H1 (cell line): ENCODE measurements around the gene RBM14. TPM values are rescaled to one million over a fixed set of nuclear protein-coding genes. Genes with fewer than 3 reads are reported as not detected.
A peak's percentile ranks its signal among the peaks of the same experiment; 100 is the strongest.

Experiments used
- CTCF ChIA-PET: fragments of 300-600 bp; sonication (Branson Sonifier 250); formaldehyde crosslinking; loops from one replicate; lab custom pipeline; 2021; ENCODE audit not compliant: partially characterized antibody; lab: Charles Lee
- POLR2A ChIA-PET: fragments of 300-600 bp; sonication (Branson Sonifier 250); formaldehyde crosslinking; loops from one replicate; lab custom pipeline; 2021; ENCODE audit warnings: inconsistent platforms; ENCODE audit not compliant: partially characterized antibody; lab: Charles Lee
- DNase-seq, 2 experiments: peaks; one replicate each; pipeline versions ENCODE4 v3.0.0 to v3.0.0-alpha.2; 2010 to 2022; ENCODE audit warnings: low spot score in 2 of 2, low read depth in 1 of 2, mixed read lengths in 1 of 2
- FAIRE-seq: peaks from 2 replicates; lab custom pipeline; 2011; peaks lifted over from hg19 to GRCh38; lab: Jason Lieb, UNC
- H2AFZ ChIP-seq: 2 replicates; pipeline ENCODE4 v1.8.1; 2012; ENCODE audit warnings: low read length, inconsistent platforms
- H2AK5ac ChIP-seq: 2 replicates; pipeline ENCODE4 v1.6.1; 2013; ENCODE audit warnings: low read depth, low read length
- H2BK120ac ChIP-seq: replicated peaks from 2 replicates; pipeline ENCODE3; 2013; ENCODE audit warnings: low read depth, low read length, inconsistent platforms
- H2BK12ac ChIP-seq: 2 replicates; pipeline ENCODE4 v1.6.1; 2013; ENCODE audit warnings: low read depth, low read length
- H2BK15ac ChIP-seq: 2 replicates; pipeline ENCODE4 v1.6.1; 2013; ENCODE audit warnings: low read length
- H2BK20ac ChIP-seq: 2 replicates; pipeline ENCODE4 v1.6.1; 2013; ENCODE audit warnings: low read length
- H2BK5ac ChIP-seq: 2 replicates; pipeline ENCODE4 v1.6.1; 2013; ENCODE audit warnings: low read depth, low read length
- H3K14ac ChIP-seq: 2 replicates; pipeline ENCODE4 v1.6.1; 2013; ENCODE audit warnings: inconsistent platforms; ENCODE audit not compliant: insufficient read length
- H3K18ac ChIP-seq: 2 replicates; pipeline ENCODE4 v1.6.1; 2013; ENCODE audit warnings: low read length; ENCODE audit errors: extremely low read depth
- H3K23ac ChIP-seq: 2 replicates; pipeline ENCODE4 v1.6.1; 2013; ENCODE audit warnings: inconsistent platforms; ENCODE audit not compliant: insufficient read length
- H3K23me2 ChIP-seq: 2 replicates; pipeline ENCODE4 v1.6.1; 2013; ENCODE audit warnings: low read depth, low read length
- H3K27ac ChIP-seq: 2 replicates; pipeline ENCODE4 v1.6.1; 2011; ENCODE audit warnings: low read depth, low read length, inconsistent platforms
- H3K27me3 ChIP-seq, 4 experiments: replicated peaks in 1 of 4; 1 replicate in 1 of 4; 2 replicates in 3 of 4; pipeline versions ENCODE4 v1.6.1 to v1.8.1; 2011 to 2013; ENCODE audit warnings: low read length in 3 of 4, mild to moderate bottlenecking in 3 of 4, inconsistent platforms in 2 of 4, mixed read lengths in 2 of 4, moderate library complexity in 1 of 4; ENCODE audit not compliant: control insufficient read depth in 3 of 4, insufficient read depth in 3 of 4; ENCODE audit errors: extremely low read depth in 1 of 4
- H3K36me3 ChIP-seq, 4 experiments: 2 replicates each; pipeline versions ENCODE4 v1.6.1 to v1.8.1; 2011 to 2013; ENCODE audit warnings: mild to moderate bottlenecking in 4 of 4, low read length in 3 of 4, moderate library complexity in 2 of 4, control low read depth in 1 of 4, inconsistent platforms in 1 of 4; ENCODE audit not compliant: insufficient read depth in 4 of 4, control insufficient read depth in 2 of 4
- H3K4ac ChIP-seq: replicated peaks from 2 replicates; pipeline ENCODE3; 2013; ENCODE audit warnings: low read length, low read depth, mixed read lengths, inconsistent platforms; ENCODE audit not compliant: insufficient read length
- H3K4me1 ChIP-seq, 4 experiments: replicated peaks in 1 of 4; 1 replicate in 1 of 4; 2 replicates in 3 of 4; pipeline versions ENCODE4 v1.6.1 to v1.8.1; 2011 to 2013; ENCODE audit warnings: low read length in 3 of 4, inconsistent platforms in 2 of 4, mixed read lengths in 1 of 4; ENCODE audit not compliant: insufficient read depth in 4 of 4, control insufficient read depth in 3 of 4
- H3K4me2 ChIP-seq, 2 experiments: 2 replicates each; pipeline versions ENCODE4 v1.6.1 to v1.8.1; 2011 to 2013; ENCODE audit warnings: low read depth in 2 of 2, low read length in 2 of 2, control low read depth in 1 of 2, inconsistent platforms in 1 of 2, mild to moderate bottlenecking in 1 of 2; ENCODE audit not compliant: insufficient read depth in 1 of 2
- H3K4me3 ChIP-seq, 4 experiments: fragments of 200-600, 300-600 bp in 1 of 4; sonication (generic), shearing (Covaris generic), sonication (Bioruptor Twin) in 1 of 4; 2 replicates each; pipeline versions ENCODE4 v1.5.1 to v1.8.1; 2011 to 2016; ENCODE audit warnings: low read length in 4 of 4, low read depth in 3 of 4, control low read depth in 2 of 4, inconsistent platforms in 2 of 4, mild to moderate bottlenecking in 2 of 4, mixed read lengths in 1 of 4, moderate library complexity in 1 of 4; ENCODE audit not compliant: insufficient read depth in 2 of 4; ENCODE audit errors: extremely low read depth in 1 of 4
- H3K56ac ChIP-seq: replicated peaks from 2 replicates; pipeline ENCODE3; 2013; ENCODE audit warnings: low read depth, mild to moderate bottlenecking, mixed read lengths, low read length, inconsistent platforms; ENCODE audit not compliant: insufficient read length
- H3K79me1 ChIP-seq: 2 replicates; pipeline ENCODE4 v1.6.1; 2013; ENCODE audit warnings: low read depth, low read length, control low read depth
- H3K79me2 ChIP-seq, 2 experiments: 2 replicates each; pipeline versions ENCODE4 v1.6.1 to v1.8.1; 2012 to 2013; ENCODE audit warnings: low read length in 2 of 2, mild to moderate bottlenecking in 2 of 2, inconsistent platforms in 1 of 2; ENCODE audit not compliant: insufficient read depth in 2 of 2, control insufficient read depth in 1 of 2
- H3K9ac ChIP-seq, 4 experiments: replicated peaks in 1 of 4; 1 replicate in 1 of 4; 2 replicates in 3 of 4; pipeline versions ENCODE4 v1.6.1 to v1.8.1; 2011 to 2013; ENCODE audit warnings: low read depth in 3 of 4, low read length in 3 of 4, control low read depth in 2 of 4, mild to moderate bottlenecking in 2 of 4, moderate library complexity in 2 of 4, inconsistent platforms in 1 of 4; ENCODE audit errors: extremely low read depth in 1 of 4
- H3K9me3 ChIP-seq, 2 experiments: 2 replicates each; pipeline versions ENCODE4 v1.6.1 to v1.8.1; 2012 to 2013; ENCODE audit warnings: mild to moderate bottlenecking in 2 of 2, moderate library complexity in 2 of 2, control low read depth in 1 of 2, inconsistent platforms in 1 of 2, low read depth in 1 of 2, low read length in 1 of 2, mixed read lengths in 1 of 2; ENCODE audit not compliant: insufficient read depth in 2 of 2
- H4K20me1 ChIP-seq, 2 experiments: replicated peaks in 1 of 2; 2 replicates each; pipeline versions ENCODE3 to v1.8.1; 2011 to 2013; ENCODE audit warnings: inconsistent platforms in 2 of 2, low read length in 2 of 2, mild to moderate bottlenecking in 1 of 2; ENCODE audit not compliant: insufficient read depth in 2 of 2, control insufficient read depth in 1 of 2
- H4K5ac ChIP-seq: 2 replicates; pipeline ENCODE4 v1.6.1; 2013; ENCODE audit warnings: low read length, low read depth, mixed read lengths, inconsistent platforms; ENCODE audit not compliant: insufficient read length
- H4K8ac ChIP-seq: 2 replicates; pipeline ENCODE4 v1.8.0; 2013; ENCODE audit warnings: mild to moderate bottlenecking, moderate library complexity, low read length, inconsistent platforms; ENCODE audit not compliant: insufficient read depth; ENCODE audit errors: extremely low read depth
- H4K91ac ChIP-seq: replicated peaks from 2 replicates; pipeline ENCODE3; 2013; ENCODE audit warnings: low read length, mixed read lengths, inconsistent platforms; ENCODE audit not compliant: insufficient read length
- CBX5 ChIP-seq: fragments of 300-800, 300-1000 bp; sonication (generic); IDR thresholded peaks from 2 replicates; pipeline ENCODE4 v1.7.1; 2016; ENCODE audit warnings: antibody characterized with exemption, low read length, low read depth
- FOSL1 ChIP-seq: IDR thresholded peaks from 2 replicates; pipeline ENCODE4 v1.6.1; 2011; ENCODE audit warnings: mild to moderate bottlenecking, low read depth, low read length, moderate library complexity; ENCODE audit not compliant: insufficient read depth
- SIN3A ChIP-seq, 2 experiments: IDR thresholded peaks in 1 of 2; conservative IDR thresholded peaks in 1 of 2; 2 replicates each; pipeline ENCODE4 v1.6.1; 2011 to 2012; ENCODE audit warnings: low read length in 2 of 2, improper control_type of control experiment in 1 of 2, low read depth in 1 of 2, mild to moderate bottlenecking in 1 of 2
- SP1 ChIP-seq: IDR thresholded peaks from 2 replicates; pipeline ENCODE4 v1.6.1; 2011; ENCODE audit warnings: low read depth, low read length
- TAF1 ChIP-seq: IDR thresholded peaks from 2 replicates; pipeline ENCODE4 v1.6.1; 2011; ENCODE audit warnings: mild to moderate bottlenecking, low read depth, low read length
- TAF7 ChIP-seq: optimal IDR thresholded peaks from 2 replicates; pipeline ENCODE3; 2011; ENCODE audit warnings: low read depth, mild to moderate bottlenecking, inconsistent platforms, low read length, moderate library complexity, borderline replicate concordance
- TBP ChIP-seq: IDR thresholded peaks from 2 replicates; pipeline ENCODE4 v1.6.1; 2011; ENCODE audit warnings: low read depth, low read length, improper control_type of control experiment
- TCF12 ChIP-seq: IDR thresholded peaks from 2 replicates; pipeline ENCODE4 v1.6.1; 2011; ENCODE audit warnings: low read depth, mild to moderate bottlenecking, low read length
- WGBS, 2 experiments: shearing (Covaris generic) in 1 of 2; methylation state at CpG; one replicate each; pipeline versions ENCODE4 v1.1.6 to v1.1.7; 2013 to 2015; ENCODE audit warnings: low lambda C conversion rate in 2 of 2, mixed read lengths in 2 of 2, inconsistent platforms in 1 of 2, low coverage in 1 of 2, missing lambda C conversion rate in 1 of 2; ENCODE audit not compliant: insufficient replicate concordance in 2 of 2, insufficient coverage in 1 of 2, insufficient read length in 1 of 2; ENCODE audit errors: extremely low coverage in 1 of 2, missing lambda C conversion rate in 1 of 2; 5-methylcytosine and 5-hydroxymethylcytosine counted together
- polyA plus RNA-seq, 7 experiments: library from polyadenylated mRNA; depleted of rRNA in 3 of 7; stranded (reverse) in 5 of 7; unstranded in 2 of 7; fragments of >200 nt in 5 of 7; fragments of 200-250 nt in 2 of 7; gene quantifications; 1 replicate in 5 of 7; 2 replicates in 1 of 7; 4 replicates in 1 of 7; pipeline versions ENCODE4 v1.2.1 to v1.2.3, GENCODE V29; 2011 to 2013; ENCODE audit warnings: missing spikeins in 2 of 7, mixed read lengths in 2 of 7
- total RNA-seq: library from RNA; stranded (reverse); fragmentation: NEBNext Ultra II Directional; extraction: Animal tissue kit (Norgen Biotek cat#: 25700); gene quantifications from 2 replicates; pipeline ENCODE4 v1.2.1, GENCODE V29; 2021

The RBM14 gene
- total and polyA plus RNA-seq, 2 of the 8 experiments (the other 6 are each of a cell fraction or from before 2014, with no cell fraction given) = 67.2 to 142 TPM

DNA sequence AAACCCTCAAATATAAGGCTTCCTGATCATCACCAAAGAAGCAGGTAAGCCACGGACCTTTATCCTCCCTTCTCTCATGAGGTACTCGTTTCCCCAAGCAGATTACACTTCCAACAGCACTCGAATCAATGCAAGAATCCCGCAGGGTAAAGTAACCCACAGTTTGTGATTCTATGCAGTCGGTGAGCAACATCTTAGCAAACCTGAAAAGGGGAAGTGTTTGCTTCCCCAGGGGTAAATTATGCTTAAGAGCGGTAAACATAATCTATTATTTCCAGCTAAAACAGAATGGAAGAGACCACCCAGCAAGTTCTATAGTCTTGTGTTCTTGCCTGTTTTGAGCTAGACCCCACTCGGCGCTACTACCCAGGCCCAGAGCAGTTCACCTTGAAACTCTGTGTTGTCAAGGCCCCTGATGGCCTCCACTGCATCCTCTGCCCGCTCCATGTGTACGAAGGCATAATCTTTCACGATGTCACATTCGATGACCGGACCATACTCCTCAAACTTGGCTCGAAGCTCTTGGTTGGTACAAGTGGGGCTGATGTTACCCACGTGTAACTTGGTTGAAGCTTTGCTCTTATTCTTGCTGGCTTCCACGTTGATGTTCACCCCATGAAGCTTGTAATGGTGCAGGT, 60.0 kb downstream of the RBM14 start:
- H3K36me3 ChIP-seq = peaks cover 0 to 10% (median 0%) of the 10 kb centered on the region in 4 experiments; a peak in 3 of 8 replicates
- FAIRE-seq = no peak
- ChIA-PET POLR2A (interaction anchor here (0.6 to 3.1 kb wide), 26 partner anchors 9 to 313 kb away, joined by 3 to 36 read pairs (median 7); partner anchors contain the start of genes ACTN3, DPP3, RBM4 and ZDHHC24), CTCF (interaction anchor here (0.9 to 3.7 kb wide), 10 partner anchors 30 to 290 kb away, joined by 3 to 18 read pairs (median 4); partner anchors contain the start of genes CCDC87, CCS and RCE1)
- H3K27ac ChIP-seq = no peak overlapping the region
- H3K23ac ChIP-seq = no peak overlapping the region
- H2AK5ac ChIP-seq = no peak overlapping the region
- H2BK120ac ChIP-seq = no peak overlapping the region
- 88% methylated on average over 16 of the region's 16 CpGs; no CpG with 5 or more reads in 1 of the 2 experiments for WGBS, 2 experiments
- no peak overlapping the region for H3K56ac ChIP-seq
- peak overlapping the region; percentile 72; the same call in 1 of the 2 replicates for H4K8ac ChIP-seq
- no peak overlapping the region for H2AFZ ChIP-seq
- no peaks in the 10 kb centered on the region for H3K79me1 ChIP-seq
- TF ChIP-seq CBX5 (no peak), SIN3A (conservative IDR thresholded peaks at IDR 0.05 in 1 of 2, IDR thresholded peaks at IDR 0.05 in 1 of 2; ENCODE audit: low read depth in 1 of 2, low read length in 2 of 2) (no peak), SP1 (no peak), TBP (no peak), TAF7 (no peak), TCF12 (no peak), TAF1 (no peak), FOSL1 (no peak)
- H2BK15ac ChIP-seq = no peak overlapping the region
- H3K4me1 ChIP-seq = peaks cover 3 to 15% (median 8%) of the 10 kb centered on the region in 4 experiments; a peak in 5 of 7 replicates
- H2BK20ac ChIP-seq = no peak overlapping the region
- H3K9ac ChIP-seq = no peak overlapping the region; a peak in 1 of 7 replicates
- peak overlapping the region; percentile 27 for H3K4ac ChIP-seq
- H2BK12ac ChIP-seq = no peak overlapping the region
- no peak overlapping the region for H4K91ac ChIP-seq
- no peak overlapping the region for H2BK5ac ChIP-seq
- no peak overlapping the region for H3K14ac ChIP-seq
- H3K4me2 ChIP-seq = peak overlapping the region; percentile 51 to 99
- H3K23me2 ChIP-seq = peaks cover 7% of the 10 kb centered on the region
- DNase-seq = no peak
- H4K5ac ChIP-seq = no peak overlapping the region
- H3K18ac ChIP-seq = no peak overlapping the region
- peaks cover 0 to 4% of the 10 kb centered on the region in 2 experiments for H4K20me1 ChIP-seq
- 0 out of 4 replicates have a peak, but pooled peaks cover 0 to 5% of the 10 kb centered on the region in 2 experiments for H3K9me3 ChIP-seq
- no peaks in the 10 kb centered on the region for H3K27me3 ChIP-seq
- H3K79me2 ChIP-seq = peaks cover 0 to 46% of the 10 kb centered on the region in 2 experiments; a peak in 2 of 4 replicates
- peak overlapping the region; percentile 9 to 86 (median 40); a peak in 5 of 8 replicates for H3K4me3 ChIP-seq
